Retinal pigment epithelial cell (primary cell): ENCODE measurements around the gene TDRD3.

Experiments used
- DNase-seq: peaks from one replicate; pipeline ENCODE4 v3.0.0-alpha.2; 2010; ENCODE audit warnings: low read depth
- H3K4me3 ChIP-seq: 2 replicates; pipeline ENCODE4 v1.5.1; 2011; ENCODE audit warnings: mild to moderate bottlenecking, low read length, control low read depth, moderate library complexity
- TF ChIP-seq, protein P1 (sequence below): conservative IDR thresholded peaks from 2 replicates; pipeline ENCODE4 v1.5.1; 2011; ENCODE audit warnings: low read depth, low read length, control low read depth, inconsistent platforms

Gene TDRD3

GRCh38 chr13:60491531-60491930 lies 94.5 kb downstream of the TDRD3 start:
- TF ChIP-seq, protein P1, sequence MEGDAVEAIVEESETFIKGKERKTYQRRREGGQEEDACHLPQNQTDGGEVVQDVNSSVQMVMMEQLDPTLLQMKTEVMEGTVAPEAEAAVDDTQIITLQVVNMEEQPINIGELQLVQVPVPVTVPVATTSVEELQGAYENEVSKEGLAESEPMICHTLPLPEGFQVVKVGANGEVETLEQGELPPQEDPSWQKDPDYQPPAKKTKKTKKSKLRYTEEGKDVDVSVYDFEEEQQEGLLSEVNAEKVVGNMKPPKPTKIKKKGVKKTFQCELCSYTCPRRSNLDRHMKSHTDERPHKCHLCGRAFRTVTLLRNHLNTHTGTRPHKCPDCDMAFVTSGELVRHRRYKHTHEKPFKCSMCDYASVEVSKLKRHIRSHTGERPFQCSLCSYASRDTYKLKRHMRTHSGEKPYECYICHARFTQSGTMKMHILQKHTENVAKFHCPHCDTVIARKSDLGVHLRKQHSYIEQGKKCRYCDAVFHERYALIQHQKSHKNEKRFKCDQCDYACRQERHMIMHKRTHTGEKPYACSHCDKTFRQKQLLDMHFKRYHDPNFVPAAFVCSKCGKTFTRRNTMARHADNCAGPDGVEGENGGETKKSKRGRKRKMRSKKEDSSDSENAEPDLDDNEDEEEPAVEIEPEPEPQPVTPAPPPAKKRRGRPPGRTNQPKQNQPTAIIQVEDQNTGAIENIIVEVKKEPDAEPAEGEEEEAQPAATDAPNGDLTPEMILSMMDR: no peak
- H3K4me3 ChIP-seq: no peak overlapping the region
- DNase-seq: no peak

DNA sequence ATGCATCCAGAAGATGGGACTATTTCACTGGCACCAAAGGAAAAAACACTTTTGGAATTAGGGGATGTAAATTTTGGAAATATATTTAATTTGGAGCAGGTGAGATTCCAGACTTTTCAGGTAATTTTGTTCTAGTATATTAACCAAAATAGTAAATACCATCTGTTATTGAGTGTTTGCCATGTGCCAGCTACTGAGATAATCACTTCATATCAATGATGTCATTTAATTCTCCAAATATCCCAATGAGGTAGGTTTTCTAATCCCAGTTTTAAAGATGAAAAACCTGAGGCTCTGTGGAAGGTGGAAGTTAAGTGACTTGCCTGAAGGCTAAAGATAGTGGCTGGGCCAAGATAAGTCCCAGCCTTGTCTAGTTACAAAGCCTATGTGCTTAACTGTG lies 95.2 kb downstream of the TDRD3 start:
- TF ChIP-seq, protein P1: no peak
- no peak for DNase-seq
- H3K4me3 ChIP-seq: no peak overlapping the region

DNA sequence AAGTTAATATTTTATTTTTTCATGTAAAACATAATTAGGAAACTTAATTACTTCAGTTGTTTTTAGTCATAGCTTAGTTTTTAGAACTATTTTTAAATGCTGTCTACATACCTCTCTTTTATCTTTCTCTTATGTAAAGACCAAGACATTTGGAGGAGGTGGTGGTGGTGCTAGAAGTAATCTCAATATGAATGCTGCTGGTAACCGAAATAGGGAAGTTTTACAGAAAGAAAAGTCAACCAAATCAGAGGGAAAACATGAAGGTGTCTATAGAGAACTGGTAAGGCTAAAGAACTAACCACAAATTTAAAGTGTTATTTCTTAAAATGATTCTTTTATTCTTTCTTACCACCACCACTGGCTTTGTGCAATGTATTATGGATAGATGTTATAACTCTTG lies 97.3 kb downstream of the TDRD3 start:
- no peak for DNase-seq
- no peak overlapping the region for H3K4me3 ChIP-seq
- TF ChIP-seq, protein P1: no peak

GRCh38 chr13:60501236-60501635 lies 104.2 kb downstream of the TDRD3 start:
- DNase-seq: no peak
- TF ChIP-seq, protein P1: no peak
- H3K4me3 ChIP-seq: no peak overlapping the region

DNA sequence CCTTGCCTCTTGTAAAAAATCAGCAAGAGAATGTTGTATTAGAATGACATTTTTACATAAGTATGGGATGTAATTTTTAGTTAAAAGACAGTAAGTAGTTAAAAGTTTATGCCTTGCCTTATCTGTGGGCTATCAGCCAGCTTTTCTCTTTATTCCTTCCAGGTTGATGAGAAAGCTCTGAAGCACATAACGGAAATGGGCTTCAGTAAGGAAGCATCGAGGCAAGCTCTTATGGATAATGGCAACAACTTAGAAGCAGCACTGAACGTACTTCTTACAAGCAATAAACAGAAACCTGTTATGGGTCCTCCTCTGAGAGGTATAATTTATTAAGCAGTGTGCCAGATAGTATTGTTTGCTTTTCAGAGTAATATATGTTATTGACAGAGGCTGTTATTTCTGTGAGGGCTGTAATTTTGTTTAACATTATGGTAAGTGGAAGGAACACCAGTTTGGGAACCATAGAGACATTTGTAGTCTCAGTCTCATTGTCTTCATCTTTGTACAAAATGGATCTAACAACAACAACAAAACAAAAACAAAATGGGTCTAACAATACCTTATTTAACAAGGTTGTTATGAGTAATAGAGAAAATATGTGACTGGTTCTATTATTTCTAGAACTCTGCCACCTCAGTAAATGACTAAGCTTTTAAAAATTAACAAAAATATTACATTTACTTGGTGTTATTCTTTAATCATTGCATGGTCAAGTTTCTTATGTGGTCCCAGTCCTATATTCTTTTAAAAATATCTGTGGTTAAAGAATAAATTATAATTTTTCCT lies 112.8 kb downstream of the TDRD3 start:
- DNase-seq: no peak
- no peak overlapping the region for H3K4me3 ChIP-seq
- TF ChIP-seq, protein P1: no peak

DNA sequence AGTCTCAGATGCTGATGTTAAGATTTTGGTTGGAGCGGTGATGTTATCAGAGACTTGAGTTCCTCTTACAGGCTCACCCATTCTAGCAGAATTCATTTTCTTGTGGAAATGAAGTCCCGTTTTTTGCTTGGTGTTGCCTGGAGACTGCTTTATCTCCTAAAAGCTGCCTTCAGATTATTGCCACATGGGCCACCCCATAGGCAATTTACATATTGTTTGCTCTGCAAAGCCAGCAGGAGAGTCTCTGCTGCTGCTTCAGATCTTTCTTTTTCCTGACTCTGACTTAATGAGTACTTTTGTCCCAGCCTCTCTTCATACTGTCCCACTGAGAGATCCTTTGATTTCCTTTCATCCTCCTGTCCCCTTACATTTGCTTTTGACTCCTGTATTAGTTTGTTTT lies 114.6 kb downstream of the TDRD3 start:
- DNase-seq: no peak
- H3K4me3 ChIP-seq: no peak overlapping the region
- TF ChIP-seq, protein P1: no peak

- TF ChIP-seq, protein P1: no peak
- no peak for DNase-seq
- no peak overlapping the region for H3K4me3 ChIP-seq
These were observed 117.9 kb downstream of the TDRD3 start for GRCh38 chr13:60514891-60515290.
